ENCODE results near the gene PASK. TPM values are rescaled to one million over a fixed set of nuclear protein-coding genes. Genes with fewer than 3 reads are reported as not detected.

The PASK gene
- total and polyA plus RNA-seq, 2 of the 4 experiments (the other 2 are of a cell fraction), result 4.1 TPM

- POLR2A ChIA-PET (ENCODE audit: unreplicated experiment), result no interaction called here
- Histone ChIP-seq H2BK5ac (ENCODE audit: low read depth, low read length, poor library complexity, severe bottlenecking) (no peak overlapping the region), H4K91ac (ENCODE audit: insufficient read depth, low read depth, low read length) (no peak overlapping the region), H3K4me1 (ENCODE audit: control insufficient read depth, insufficient read depth, low read length) (no peaks in the 10 kb centered on the region), H3K27ac (ENCODE audit: insufficient read depth, low read length) (no peak overlapping the region), H2AFZ (replicated peaks; ENCODE audit: low read length, poor library complexity) (no peak overlapping the region), H3K79me1 (ENCODE audit: low read depth in 1 of 2, low read length in 2 of 2) (no peaks in the 10 kb centered on the region), H2AK5ac (ENCODE audit: low read depth, low read length) (no peak overlapping the region), H3K18ac (ENCODE audit: low read depth, low read length) (no peak overlapping the region), H3K4me2 (ENCODE audit: low read depth, low read length) (no peak overlapping the region), H2BK20ac (ENCODE audit: low read depth, low read length) (no peak overlapping the region), H2BK120ac (ENCODE audit: low read depth, low read length) (no peak overlapping the region), H4K5ac (ENCODE audit: low read depth, low read length) (no peak overlapping the region), H3K9me1 (ENCODE audit: insufficient read depth, low read length) (no peaks in the 10 kb centered on the region), H3K4ac (ENCODE audit: low read depth, low read length) (no peak overlapping the region), H2AK9ac (replicated peaks; ENCODE audit: low read depth, low read length, poor library complexity) (no peak overlapping the region), H4K8ac (ENCODE audit: low read depth in 2 of 2, low read length in 2 of 2) (no peak overlapping the region), H3K36me3 (ENCODE audit: control insufficient read depth, insufficient read depth, low read length) (no peaks in the 10 kb centered on the region), H3K56ac (ENCODE audit: extremely low read depth, insufficient read depth, low read length) (no peak overlapping the region), H3K9ac (ENCODE audit: low read depth, low read length) (no peak overlapping the region), H3K14ac (replicated peaks; ENCODE audit: low read depth, low read length) (no peak overlapping the region), H4K20me1 (ENCODE audit: insufficient read depth, low read length) (no peaks in the 10 kb centered on the region; the same call in 1 of the 2 replicates), H3K9me3 (ENCODE audit: control insufficient read depth, insufficient read depth, low read length) (no peaks in the 10 kb centered on the region), H3K27me3 (ENCODE audit: control insufficient read depth, insufficient read depth, low read length) (peaks cover 15% of the 10 kb centered on the region), H3K4me3 (ENCODE audit: insufficient read depth, low read depth, low read length) (no peak overlapping the region), H3K23ac (ENCODE audit: low read depth, low read length) (no peak overlapping the region), H2BK15ac (ENCODE audit: low read depth, low read length) (no peak overlapping the region)
- no TSS peak for BruUV-seq (replicated peaks)
- in situ Hi-C loops (cut with MboI; ENCODE audit: low sequenced_read_pairs) (no loop called here), dilution Hi-C loops (cut with HindIII; ENCODE audit: low sequenced_read_pairs, unreplicated experiment) (no loop called here), intact Hi-C loops (cut with micrococcal nuclease) (no loop called here)
- WGBS, 2 experiments (ENCODE audit: extremely low coverage in 2 of 2, insufficient read length in 1 of 2), result 76% methylated on average over 9 of the region's 19 CpGs; no CpG with 5 or more reads in 1 of the 2 experiments
- TF ChIP-seq RFX5 (IDR thresholded peaks at IDR 0.05; ENCODE audit: low read depth, low read length) (no peak), NFE2L2 (IDR thresholded peaks at IDR 0.05; ENCODE audit: low read depth, low read length) (no peak), USF2 (IDR thresholded peaks at IDR 0.05; ENCODE audit: low read depth, low read length) (no peak), RAD21 (IDR thresholded peaks at IDR 0.05; ENCODE audit: low read length) (no peak), RCOR1 (IDR thresholded peaks at IDR 0.05; ENCODE audit: insufficient replicate concordance, low read length) (no peak)
- CTCF ChIA-PET, result no interaction called here
- DNase-seq (no peak), ATAC-seq (ENCODE audit: low read depth) (no peak)
Observed at GRCh38 chr2:241190291-241190981, 41.2 kb upstream of the PASK start.

Measured in IMR-90 (cell line).